Smooth muscle cell (in vitro differentiated cells): Measurements from ENCODE around the gene TAP1. TPM values are rescaled to one million over a fixed set of nuclear protein-coding genes. Genes with fewer than 3 reads are reported as not detected.

ENCODE experiments used
- DNase-seq: peaks from one replicate; lab custom pipeline; 2025; ENCODE audit not compliant: unreplicated experiment; lab: John Stamatoyannopoulos, UW
- H2AFZ ChIP-seq: fragments of 200-600 bp; sonication (generic); 2 replicates; pipeline ENCODE4 v1.6.0; 2016; ENCODE audit warnings: antibody characterized with exemption, low read depth, mild to moderate bottlenecking
- H3F3A ChIP-seq: fragments of 200-600 bp; sonication (generic); 2 replicates; pipeline ENCODE4 v1.6.0; 2017; ENCODE audit warnings: antibody characterized with exemption, low read depth
- H3K27ac ChIP-seq: fragments of 200-600 bp; sonication (generic); 2 replicates; pipeline ENCODE4 v1.5.1; 2016; ENCODE audit warnings: low read depth, mild to moderate bottlenecking
- H3K27me3 ChIP-seq: fragments of 200-600 bp; sonication (generic); 2 replicates; pipeline ENCODE4 v1.6.1; 2016; ENCODE audit warnings: low read depth, mild to moderate bottlenecking
- H3K36me3 ChIP-seq: fragments of 200-600 bp; sonication (generic); 2 replicates; pipeline ENCODE4 v1.5.1; 2016; ENCODE audit warnings: low read depth
- H3K4me1 ChIP-seq: fragments of 200-600 bp; sonication (generic); 2 replicates; pipeline ENCODE4 v1.5.1; 2016; ENCODE audit warnings: low read depth
- H3K4me2 ChIP-seq: fragments of 200-600 bp; sonication (generic); 2 replicates; pipeline ENCODE4 v1.6.0; 2016; ENCODE audit warnings: mild to moderate bottlenecking
- H3K4me3 ChIP-seq: fragments of 200-600 bp; sonication (generic); 2 replicates; pipeline ENCODE4 v1.5.1; 2016; ENCODE audit warnings: mild to moderate bottlenecking
- H3K79me2 ChIP-seq: fragments of 200-600 bp; sonication (generic); 2 replicates; pipeline ENCODE4 v1.6.0; 2016; ENCODE audit warnings: low read depth, mild to moderate bottlenecking
- H3K9ac ChIP-seq: fragments of 200-600 bp; sonication (generic); 2 replicates; pipeline ENCODE4 v1.6.0; 2016; ENCODE audit warnings: low read depth
- H3K9me3 ChIP-seq: fragments of 200-600 bp; sonication (generic); replicated peaks from 2 replicates; pipeline ENCODE4 v1.5.1; 2016; ENCODE audit warnings: low read depth
- H4K20me1 ChIP-seq: fragments of 200-600 bp; sonication (generic); 2 replicates; pipeline ENCODE4 v1.6.0; 2016; ENCODE audit warnings: low read depth
- WGBS: methylation state at CpG from one replicate; pipeline ENCODE4 v1.1.7; 2016; ENCODE audit warnings: low lambda C conversion rate; 5-methylcytosine and 5-hydroxymethylcytosine counted together
- polyA plus RNA-seq: library from polyadenylated mRNA; unstranded; fragments of >200 nt; fragmentation: Nextera tagmentation; extraction: Ambion mirVana; gene quantifications from 2 replicates; pipeline ENCODE4 v1.2.1, GENCODE V29; 2016
- total RNA-seq: library from RNA; depleted of rRNA; stranded (reverse); fragments of >200 nt; gene quantifications from 2 replicates; pipeline ENCODE4 v1.2.3, GENCODE V29; 2014
- TF ChIP-seq, protein P1 (sequence below): fragments of 200-600 bp; sonication (generic); IDR thresholded peaks from 2 replicates; pipeline ENCODE4 v1.5.1; 2017; ENCODE audit warnings: borderline replicate concordance, mild to moderate bottlenecking, antibody characterized with exemption; ENCODE audit not compliant: insufficient read depth, poor library complexity, severe bottlenecking

TAP1 gene
- total and polyA plus RNA-seq, 2 experiments from 2014 or later, result 11.2 to 18.4 TPM

DNA sequence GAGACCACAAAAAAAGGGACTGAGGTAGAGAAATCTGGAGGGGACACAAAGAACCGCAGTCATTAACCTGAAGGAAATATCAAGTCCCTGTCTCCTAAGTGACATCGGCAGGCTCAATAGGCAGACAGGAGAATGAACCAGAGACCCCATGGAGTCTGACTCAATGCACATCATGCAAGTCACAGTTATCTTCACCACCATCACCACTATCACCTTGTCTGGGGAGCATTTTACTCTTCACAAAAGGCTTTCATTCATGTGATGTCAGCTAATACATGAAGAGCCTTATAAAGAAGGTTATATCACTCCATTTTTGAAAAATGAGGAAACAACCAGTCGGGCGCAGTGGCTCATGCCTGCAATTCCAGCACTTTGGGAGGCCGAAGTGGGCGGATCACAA, 4.4 kb downstream of the TAP1 start:
- DNase-seq, result no peak
- no peak overlapping the region for H3K27ac ChIP-seq
- H3K4me1 ChIP-seq, result no peaks in the 10 kb centered on the region
- no peaks in the 10 kb centered on the region for H3K79me2 ChIP-seq
- H2AFZ ChIP-seq, result no peak overlapping the region
- H3K36me3 ChIP-seq, result no peaks in the 10 kb centered on the region
- 81% methylated on average over 6 of the region's 6 CpGs for WGBS
- H3F3A ChIP-seq, result no peaks in the 10 kb centered on the region
- H3K9me3 ChIP-seq, result no peaks in the 10 kb centered on the region
- H3K9ac ChIP-seq, result no peak overlapping the region
- no peaks in the 10 kb centered on the region for H4K20me1 ChIP-seq
- H3K4me2 ChIP-seq, result no peak overlapping the region
- peaks cover 59% of the 10 kb centered on the region for H3K27me3 ChIP-seq
- H3K4me3 ChIP-seq, result no peak overlapping the region
- TF ChIP-seq, protein P1, sequence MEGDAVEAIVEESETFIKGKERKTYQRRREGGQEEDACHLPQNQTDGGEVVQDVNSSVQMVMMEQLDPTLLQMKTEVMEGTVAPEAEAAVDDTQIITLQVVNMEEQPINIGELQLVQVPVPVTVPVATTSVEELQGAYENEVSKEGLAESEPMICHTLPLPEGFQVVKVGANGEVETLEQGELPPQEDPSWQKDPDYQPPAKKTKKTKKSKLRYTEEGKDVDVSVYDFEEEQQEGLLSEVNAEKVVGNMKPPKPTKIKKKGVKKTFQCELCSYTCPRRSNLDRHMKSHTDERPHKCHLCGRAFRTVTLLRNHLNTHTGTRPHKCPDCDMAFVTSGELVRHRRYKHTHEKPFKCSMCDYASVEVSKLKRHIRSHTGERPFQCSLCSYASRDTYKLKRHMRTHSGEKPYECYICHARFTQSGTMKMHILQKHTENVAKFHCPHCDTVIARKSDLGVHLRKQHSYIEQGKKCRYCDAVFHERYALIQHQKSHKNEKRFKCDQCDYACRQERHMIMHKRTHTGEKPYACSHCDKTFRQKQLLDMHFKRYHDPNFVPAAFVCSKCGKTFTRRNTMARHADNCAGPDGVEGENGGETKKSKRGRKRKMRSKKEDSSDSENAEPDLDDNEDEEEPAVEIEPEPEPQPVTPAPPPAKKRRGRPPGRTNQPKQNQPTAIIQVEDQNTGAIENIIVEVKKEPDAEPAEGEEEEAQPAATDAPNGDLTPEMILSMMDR, result no peak

DNA sequence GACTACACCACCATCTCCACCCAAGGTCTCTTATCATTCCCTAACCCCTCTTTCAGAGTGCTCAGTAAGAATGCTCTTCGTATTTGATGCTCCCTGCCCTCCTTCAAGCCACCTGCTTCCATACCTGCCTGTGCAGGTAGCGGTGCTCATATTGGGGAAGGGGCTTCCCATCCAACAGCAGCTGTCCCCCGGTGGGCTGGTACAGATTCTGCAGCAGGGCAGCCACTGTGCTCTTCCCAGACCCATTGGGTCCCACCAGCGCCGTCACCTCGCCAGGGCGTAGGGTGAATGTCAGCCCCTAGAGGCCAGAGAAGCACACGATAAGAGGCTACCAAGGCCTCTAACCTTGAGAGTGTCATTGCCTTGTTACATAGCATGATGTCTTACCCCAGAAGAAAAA, 5.7 kb downstream of the TAP1 start:
- Histone ChIP-seq H3K4me1 (no peaks in the 10 kb centered on the region), H4K20me1 (no peaks in the 10 kb centered on the region), H3F3A (no peaks in the 10 kb centered on the region), H3K9me3 (no peaks in the 10 kb centered on the region), H3K27me3 (peaks cover 72% of the 10 kb centered on the region), H3K4me2 (no peak overlapping the region), H3K27ac (no peak overlapping the region), H3K36me3 (no peaks in the 10 kb centered on the region), H3K79me2 (no peaks in the 10 kb centered on the region), H3K4me3 (no peak overlapping the region), H2AFZ (no peak overlapping the region), H3K9ac (no peak overlapping the region)
- DNase-seq, result no peak
- TF ChIP-seq, protein P1, result no peak
- WGBS, result 90% methylated on average over 8 of the region's 8 CpGs

DNA sequence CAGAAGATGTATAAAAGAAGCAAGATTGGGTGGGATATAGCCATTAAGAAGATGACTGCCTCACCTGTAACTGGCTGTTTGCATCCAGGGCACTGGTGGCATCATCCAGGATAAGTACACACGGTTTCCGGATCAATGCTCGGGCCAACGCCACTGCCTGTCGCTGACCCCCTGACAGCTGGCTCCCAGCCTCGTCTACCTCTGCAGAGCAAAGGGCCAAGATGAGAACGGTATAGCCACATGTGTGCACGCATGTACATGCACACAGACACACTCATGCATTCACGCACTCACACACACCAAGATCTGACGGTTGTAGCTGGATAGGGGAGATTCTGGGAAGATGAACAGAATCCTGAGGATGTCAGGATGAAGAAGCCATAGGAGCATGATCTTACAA, 6.5 kb downstream of the TAP1 start:
- Histone ChIP-seq H3K4me3 (no peak overlapping the region), H3K79me2 (no peaks in the 10 kb centered on the region), H3K9me3 (no peaks in the 10 kb centered on the region), H4K20me1 (no peaks in the 10 kb centered on the region), H2AFZ (no peak overlapping the region), H3K27ac (no peak overlapping the region), H3F3A (no peaks in the 10 kb centered on the region), H3K4me1 (no peaks in the 10 kb centered on the region), H3K9ac (no peak overlapping the region), H3K36me3 (no peaks in the 10 kb centered on the region), H3K27me3 (peaks cover 72% of the 10 kb centered on the region), H3K4me2 (no peak overlapping the region)
- 90% methylated on average over 10 of the region's 10 CpGs for WGBS
- TF ChIP-seq, protein P1, result no peak
- no peak for DNase-seq

DNA sequence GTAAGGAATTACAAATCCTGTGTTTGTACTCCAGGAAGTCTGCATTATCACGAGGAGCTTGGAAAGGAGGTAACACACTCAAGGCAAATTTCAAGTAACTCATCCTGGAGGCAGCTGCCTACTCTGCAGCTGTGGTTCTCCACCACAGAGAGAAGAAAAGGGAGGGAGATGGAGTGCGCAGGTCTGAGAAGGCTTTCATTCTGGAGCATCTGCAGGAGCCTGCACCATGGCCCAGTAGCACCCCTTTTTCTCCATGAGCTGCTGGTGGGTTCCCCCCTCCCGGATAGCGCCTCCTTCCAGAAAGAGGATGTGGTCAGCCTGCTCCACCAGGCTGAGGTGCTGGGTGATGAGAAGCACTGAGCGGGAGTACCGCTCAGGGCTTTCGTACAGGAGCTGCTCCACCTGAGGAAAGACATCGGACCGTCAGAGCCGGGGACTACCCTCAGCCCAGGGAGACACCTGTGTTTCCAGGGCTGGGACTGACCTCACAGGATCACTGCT, 8.1 kb downstream of the TAP1 start:
- H2AFZ ChIP-seq, result no peak overlapping the region
- WGBS, result 92% methylated on average over 10 of the region's 10 CpGs
- TF ChIP-seq, protein P1, result no peak
- no peak overlapping the region for H3K27ac ChIP-seq
- no peaks in the 10 kb centered on the region for H3F3A ChIP-seq
- H3K9ac ChIP-seq, result no peak overlapping the region
- no peaks in the 10 kb centered on the region for H3K9me3 ChIP-seq
- H3K79me2 ChIP-seq, result no peaks in the 10 kb centered on the region
- no peak overlapping the region for H3K4me3 ChIP-seq
- no peaks in the 10 kb centered on the region for H4K20me1 ChIP-seq
- no peak for DNase-seq
- H3K36me3 ChIP-seq, result no peaks in the 10 kb centered on the region
- H3K27me3 ChIP-seq, result peaks cover 58% of the 10 kb centered on the region
- no peaks in the 10 kb centered on the region for H3K4me1 ChIP-seq
- no peak overlapping the region for H3K4me2 ChIP-seq
